ENCODE measurements around the gene APRT. TPM values are rescaled to one million over a fixed set of nuclear protein-coding genes. Genes with fewer than 3 reads are reported as not detected.

The APRT gene
- total and polyA plus RNA-seq, 9 of the 15 experiments (the other 6 are each of a cell fraction or from before 2014, with no cell fraction given) = 41.7 to 409 (median 146) TPM

- peak; percentile 95 for FAIRE-seq
- in situ Hi-C loops (cut with MboI) = no loop called here
- no peak for TF ChIP-seq MECOM (CRISPR knock-in tag; IDR thresholded peaks at IDR 0.05)
- TF ChIP-seq NR2C1 (IDR thresholded peaks at IDR 0.05) = no peak
- no peak for TF ChIP-seq NR2C1 (tag; IDR thresholded peaks at IDR 0.05)
- TF ChIP-seq EZH2 (IDR thresholded peaks at IDR 0.05; ENCODE audit: borderline replicate concordance, low read depth, low read length) = no peak
- peak in 1 of 2 experiments; percentile 59; a peak in 2 of 4 replicates for TF ChIP-seq UBTF (IDR thresholded peaks at IDR 0.05; ENCODE audit: borderline replicate concordance in 1 of 2, low read depth in 2 of 2, low read length in 2 of 2)
- peak; percentile 85 for TF ChIP-seq ATF3 (IDR thresholded peaks at IDR 0.05)
- TF ChIP-seq ATF3 (CRISPR knock-in tag; conservative IDR thresholded peaks at IDR 0.05) = no peak
- no peak for TF ChIP-seq C11orf30 (IDR thresholded peaks at IDR 0.05; ENCODE audit: low read depth)
- no peak; the same call in 1 of the 2 replicates for TF ChIP-seq LCOR (CRISPR knock-in tag; IDR thresholded peaks at IDR 0.05)
- TF ChIP-seq ZBTB12 (CRISPR knock-in tag; IDR thresholded peaks at IDR 0.05) = no peak
- TF ChIP-seq ZSCAN32 (CRISPR knock-in tag; IDR thresholded peaks at IDR 0.05) = peak; percentile 79
- TF ChIP-seq RBM22 (IDR thresholded peaks at IDR 0.05; ENCODE audit: low read depth, low read length, poor library complexity, severe bottlenecking) = no peak
- TF ChIP-seq CHD2 (IDR thresholded peaks at IDR 0.05; ENCODE audit: low read depth, low read length) = no peak
- TF ChIP-seq ZNF707 (CRISPR knock-in tag; conservative IDR thresholded peaks at IDR 0.05) = no peak
- no peak for TF ChIP-seq EHMT2 (IDR thresholded peaks at IDR 0.05)
- TF ChIP-seq VEZF1 (CRISPR knock-in tag; IDR thresholded peaks at IDR 0.05) = peak; percentile 99
Measured at GRCh38 chr16:88770461-88771293, 41.1 kb downstream of the APRT start.

More at GRCh38 chr16:88770461-88771293, 41.1 kb downstream of the APRT start:
- WGBS (ENCODE audit: insufficient coverage, low coverage, missing lambda C conversion rate) = 1% methylated on average over 34 of the region's 41 CpGs
- H3K79me2 ChIP-seq (ENCODE audit: control insufficient read depth, insufficient read depth, low read length) = peaks cover 99% of the 10 kb centered on the region
- peak overlapping the region; percentile 81 for H3K4me2 ChIP-seq (ENCODE audit: insufficient read depth, low read length)
- peaks cover 12% of the 10 kb centered on the region for H3K9me1 ChIP-seq (ENCODE audit: control insufficient read depth, insufficient read depth, low read length)
- peak overlapping the region; percentile 38 for H3K4me3 ChIP-seq
- DNase-seq (ENCODE audit: extremely low read depth in 1 of 4, low spot score in 3 of 4) (peak; percentile 67 to 98 (median 80)), ATAC-seq (peak; percentile 80)
- BruUV-seq (replicated peaks) = TSS peak; percentile 32
- H3K27ac ChIP-seq (ENCODE audit: extremely low read depth, low read depth, low read length) = peak overlapping the region; percentile 91
- H4K20me1 ChIP-seq (replicated peaks; ENCODE audit: control insufficient read depth, insufficient read depth, low read length) = peaks cover 31% of the 10 kb centered on the region
- POLR2A ChIA-PET = interaction anchor here (0.6 to 7.2 kb wide), 11 partner anchors 8 to 219 kb away, joined by 3 to 124 read pairs (median 5); partner anchors contain the start of gene APRT
- H2AFZ ChIP-seq (ENCODE audit: low read depth, low read length) = no peak overlapping the region
- no peaks in the 10 kb centered on the region for H3K9me3 ChIP-seq (replicated peaks; ENCODE audit: control insufficient read depth, insufficient read depth, low read depth, low read length)
- peaks cover 75 to 100% of the 10 kb centered on the region in 2 experiments for H3K4me1 ChIP-seq (replicated peaks in 1 of 2; ENCODE audit: control insufficient read depth in 2 of 2, insufficient read depth in 2 of 2, low read length in 2 of 2)
- CTCF ChIA-PET (ENCODE audit: low intra/inter-chr PET ratio) = interaction anchor here (0.6 kb wide), 1 partner anchor 17 kb away, joined by 4 read pairs; no protein-coding TSS in a partner anchor
- intact Hi-C loops (cut with micrococcal nuclease) = loop anchor here (1.0 to 5.0 kb wide), 3 partner anchors 10 to 83 kb away; partner anchors contain the start of genes PIEZO1 and SNAI3
- H3K9ac ChIP-seq (ENCODE audit: insufficient read depth in 1 of 2, low read depth in 2 of 2, low read length in 2 of 2) = peak overlapping the region; percentile 71 to 95
- peaks cover 67% of the 10 kb centered on the region for H3K36me3 ChIP-seq (ENCODE audit: control insufficient read depth, insufficient read depth, low read length)
- no peaks in the 10 kb centered on the region for H3K27me3 ChIP-seq (ENCODE audit: control insufficient read depth in 2 of 2, insufficient read depth in 2 of 2, low read length in 2 of 2)
